Measurements from ENCODE around the gene C12orf54. TPM values are rescaled to one million over a fixed set of nuclear protein-coding genes. Genes with fewer than 3 reads are reported as not detected.

The C12orf54 gene
- total and polyA plus RNA-seq, 2 of the 13 experiments (the other 11 are each of a cell fraction or from before 2014, with no cell fraction given) = not detected

DNA sequence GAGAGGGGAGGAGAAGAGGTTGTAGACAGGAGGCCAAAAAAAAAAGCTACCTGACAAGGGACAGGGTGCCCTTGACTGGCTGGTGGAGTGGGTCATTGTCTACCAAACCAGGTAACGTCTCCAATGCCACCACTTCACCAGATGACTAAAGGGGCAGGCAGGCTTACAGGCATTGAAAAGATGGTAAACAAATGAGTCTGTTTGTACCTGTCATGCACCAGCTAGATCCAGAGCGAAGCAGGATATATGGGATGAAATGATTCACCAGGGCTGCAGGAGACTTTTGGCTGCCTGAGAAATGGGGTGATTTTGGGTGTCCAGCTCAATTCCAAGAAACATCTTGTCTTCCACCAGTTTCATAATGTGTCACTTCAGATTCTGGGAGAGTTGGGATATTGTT is 4.0 kb downstream of the C12orf54 start:
- Histone ChIP-seq H3K9ac (ENCODE audit: insufficient read depth, low read depth, low read length) (no peak overlapping the region), H3K27me3 (ENCODE audit: control insufficient read depth in 1 of 2, insufficient read depth in 2 of 2, low read length in 2 of 2) (peaks cover 0 to 8% of the 10 kb centered on the region in 2 experiments; a peak in 2 of 5 replicates), H3K4me2 (ENCODE audit: low read depth, low read length) (no peak overlapping the region), H3K4me1 (ENCODE audit: insufficient read depth, low read length) (no peaks in the 10 kb centered on the region), H4K20me1 (ENCODE audit: insufficient read depth, low read length) (no peaks in the 10 kb centered on the region), H2AFZ (ENCODE audit: low read length) (no peak overlapping the region), H3K9me3 (ENCODE audit: low read length) (no peaks in the 10 kb centered on the region), H3K4me3 (replicated peaks in 1 of 3; ENCODE audit: insufficient read depth in 1 of 3, low read depth in 2 of 3, low read length in 3 of 3) (no peak overlapping the region), H3K36me3 (replicated peaks in 1 of 2; ENCODE audit: control insufficient read depth in 1 of 2, insufficient read depth in 2 of 2, low read length in 2 of 2) (no peaks in the 10 kb centered on the region), H3K27ac (ENCODE audit: extremely low read length, insufficient read depth, low read length) (no peak overlapping the region), H3K79me2 (ENCODE audit: insufficient read depth, low read length) (no peaks in the 10 kb centered on the region)
- ChIA-PET POLR2A (no interaction called here), CTCF (ENCODE audit: low intra/inter-chr PET ratio, low total read pairs) (no interaction called here)
- in situ Hi-C loops (cut with HindIII; ENCODE audit: extremely low pct_ligation_motif_present, low pct_unique_long_range_greater_than_20kb) = no loop called here
- TF ChIP-seq ZSCAN21 (CRISPR knock-in tag; IDR thresholded peaks at IDR 0.05; ENCODE audit: borderline replicate concordance) (no peak), ZNF644 (CRISPR knock-in tag; IDR thresholded peaks at IDR 0.05; ENCODE audit: low read depth) (no peak), ZNF678 (CRISPR knock-in tag; IDR thresholded peaks at IDR 0.05) (no peak)
- TF ChIP-seq, protein P1, sequence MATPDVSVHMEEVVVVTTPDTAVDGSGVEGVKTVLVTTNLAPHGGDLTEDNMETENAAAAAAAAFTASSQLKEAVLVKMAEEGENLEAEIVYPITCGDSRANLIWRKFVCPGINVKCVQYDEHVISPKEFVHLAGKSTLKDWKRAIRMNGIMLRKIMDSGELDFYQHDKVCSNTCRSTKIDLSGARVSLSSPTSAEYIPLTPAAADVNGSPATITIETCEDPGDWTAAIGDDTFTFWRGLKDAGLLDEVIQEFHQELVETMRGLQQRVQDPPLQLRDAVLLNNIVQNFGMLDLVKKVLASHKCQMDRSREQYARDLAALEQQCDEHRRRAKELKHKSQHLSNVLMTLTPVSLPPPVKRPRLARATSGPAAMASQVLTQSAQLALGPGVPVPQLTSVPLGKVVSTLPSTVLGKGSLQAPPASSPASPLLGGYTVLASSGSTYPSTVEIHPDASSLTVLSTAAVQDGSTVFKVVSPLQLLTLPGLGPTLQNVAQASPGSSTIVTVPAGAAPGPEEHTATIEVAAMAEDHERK (CRISPR knock-in tag; IDR thresholded peaks at IDR 0.05; ENCODE audit: low read depth) = no peak
- TF ChIP-seq, protein P2, sequence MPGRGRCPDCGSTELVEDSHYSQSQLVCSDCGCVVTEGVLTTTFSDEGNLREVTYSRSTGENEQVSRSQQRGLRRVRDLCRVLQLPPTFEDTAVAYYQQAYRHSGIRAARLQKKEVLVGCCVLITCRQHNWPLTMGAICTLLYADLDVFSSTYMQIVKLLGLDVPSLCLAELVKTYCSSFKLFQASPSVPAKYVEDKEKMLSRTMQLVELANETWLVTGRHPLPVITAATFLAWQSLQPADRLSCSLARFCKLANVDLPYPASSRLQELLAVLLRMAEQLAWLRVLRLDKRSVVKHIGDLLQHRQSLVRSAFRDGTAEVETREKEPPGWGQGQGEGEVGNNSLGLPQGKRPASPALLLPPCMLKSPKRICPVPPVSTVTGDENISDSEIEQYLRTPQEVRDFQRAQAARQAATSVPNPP (CRISPR knock-in tag; IDR thresholded peaks at IDR 0.05) = no peak
- DNase-seq (ENCODE audit: low spot score) = no peak
- no peak for ATAC-seq
- 0% methylated on average over 2 of the region's 2 CpGs for WGBS (ENCODE audit: low lambda C conversion rate)
- BruUV-seq (replicated peaks) = no TSS peak
- no peak for FAIRE-seq
- intact Hi-C loops (cut with micrococcal nuclease; ENCODE audit: unreplicated experiment) = no loop called here

GRCh38 chr12:48486679-48487078 is 4.4 kb downstream of the C12orf54 start:
- no peaks in the 10 kb centered on the region for H3K36me3 ChIP-seq (replicated peaks in 1 of 2; ENCODE audit: control insufficient read depth in 1 of 2, insufficient read depth in 2 of 2, low read length in 2 of 2)
- CTCF ChIA-PET (ENCODE audit: low intra/inter-chr PET ratio, low total read pairs) = no interaction called here
- H4K20me1 ChIP-seq (ENCODE audit: insufficient read depth, low read length) = no peaks in the 10 kb centered on the region
- BruUV-seq (replicated peaks) = no TSS peak
- DNase-seq (ENCODE audit: low spot score) = no peak
- POLR2A ChIA-PET = no interaction called here
- 10% methylated on average over 5 of the region's 5 CpGs for WGBS (ENCODE audit: low lambda C conversion rate)
- no peak for ATAC-seq
- H3K4me2 ChIP-seq (ENCODE audit: low read depth, low read length) = no peak overlapping the region
- FAIRE-seq = no peak
- no peaks in the 10 kb centered on the region for H3K79me2 ChIP-seq (ENCODE audit: insufficient read depth, low read length)
- no peak overlapping the region for H2AFZ ChIP-seq (ENCODE audit: low read length)
- no peaks in the 10 kb centered on the region for H3K4me1 ChIP-seq (ENCODE audit: insufficient read depth, low read length)
- H3K27me3 ChIP-seq (ENCODE audit: control insufficient read depth in 1 of 2, insufficient read depth in 2 of 2, low read length in 2 of 2) = peaks cover 0 to 8% of the 10 kb centered on the region in 2 experiments; a peak in 2 of 5 replicates
- H3K4me3 ChIP-seq (replicated peaks in 1 of 3; ENCODE audit: insufficient read depth in 1 of 3, low read depth in 2 of 3, low read length in 3 of 3) = no peak overlapping the region
- no peaks in the 10 kb centered on the region for H3K9me3 ChIP-seq (ENCODE audit: low read length)
- intact Hi-C loops (cut with micrococcal nuclease; ENCODE audit: unreplicated experiment) = no loop called here
- H3K27ac ChIP-seq (ENCODE audit: extremely low read length, insufficient read depth, low read length) = no peak overlapping the region
- in situ Hi-C loops (cut with HindIII; ENCODE audit: extremely low pct_ligation_motif_present, low pct_unique_long_range_greater_than_20kb) = no loop called here
- no peak overlapping the region for H3K9ac ChIP-seq (ENCODE audit: insufficient read depth, low read depth, low read length)
- TF ChIP-seq TAF15 (IDR thresholded peaks at IDR 0.05; ENCODE audit: low read depth, low read length, poor library complexity, severe bottlenecking) (no peak), TFAP4 (IDR thresholded peaks at IDR 0.05; ENCODE audit: borderline replicate concordance, low read depth) (no peak), FOXK2 (IDR thresholded peaks at IDR 0.05) (no peak), FIP1L1 (IDR thresholded peaks at IDR 0.05; ENCODE audit: borderline replicate concordance, insufficient read depth, low read depth, low read length) (no peak), GTF2F1 (IDR thresholded peaks at IDR 0.05; ENCODE audit: low read length) (no peak), ZNF513 (CRISPR knock-in tag; conservative IDR thresholded peaks at IDR 0.05) (no peak), ARNTL (CRISPR knock-in tag; IDR thresholded peaks at IDR 0.05) (no peak), ZNF20 (CRISPR knock-in tag; IDR thresholded peaks at IDR 0.05) (no peak)
